Gastroesophageal sphincter (tissue), 3 donors: Measurements from ENCODE around the gene EPHX1.

ENCODE experiments used
- POLR2A ChIP-seq, 2 donors: fragments of 450-650 bp; IDR thresholded peaks; one replicate each; pipeline ENCODE4 v1.6.1; 2017; ENCODE audit warnings: antibody characterized with exemption in 2 of 2, mild to moderate bottlenecking in 2 of 2, moderate library complexity in 1 of 2
- TF ChIP-seq, protein P1 (sequence below), 4 experiments: fragments of 200-600 bp in 2 of 4; fragments of 450-650 bp in 2 of 4; sonication (generic) in 1 of 4; IDR thresholded peaks; one replicate each; pipeline ENCODE4 v1.5.1; 2017 to 2019; ENCODE audit warnings: antibody characterized with exemption in 4 of 4, mild to moderate bottlenecking in 2 of 4, moderate library complexity in 2 of 4

DNA sequence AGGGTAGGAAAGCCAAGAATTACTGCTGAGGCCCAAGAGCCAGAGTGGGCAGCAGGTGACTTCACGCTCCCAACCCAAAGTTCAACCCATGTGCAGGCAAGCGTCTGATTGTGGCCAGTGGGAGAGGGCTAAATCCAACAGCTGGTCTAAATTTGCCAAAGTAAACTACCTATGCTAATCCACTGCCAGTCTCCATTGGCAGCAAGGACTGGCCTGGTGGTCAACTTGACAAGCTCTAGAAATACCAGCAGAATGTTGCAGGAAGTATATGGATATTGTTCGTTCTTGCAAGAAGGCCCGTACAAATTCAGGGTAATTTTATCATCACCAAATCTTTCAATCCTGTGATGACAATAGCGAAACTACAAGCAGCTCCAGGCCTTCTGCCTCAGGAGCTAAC lies 70.7 kb downstream of the EPHX1 start:
- TF ChIP-seq, protein P1, sequence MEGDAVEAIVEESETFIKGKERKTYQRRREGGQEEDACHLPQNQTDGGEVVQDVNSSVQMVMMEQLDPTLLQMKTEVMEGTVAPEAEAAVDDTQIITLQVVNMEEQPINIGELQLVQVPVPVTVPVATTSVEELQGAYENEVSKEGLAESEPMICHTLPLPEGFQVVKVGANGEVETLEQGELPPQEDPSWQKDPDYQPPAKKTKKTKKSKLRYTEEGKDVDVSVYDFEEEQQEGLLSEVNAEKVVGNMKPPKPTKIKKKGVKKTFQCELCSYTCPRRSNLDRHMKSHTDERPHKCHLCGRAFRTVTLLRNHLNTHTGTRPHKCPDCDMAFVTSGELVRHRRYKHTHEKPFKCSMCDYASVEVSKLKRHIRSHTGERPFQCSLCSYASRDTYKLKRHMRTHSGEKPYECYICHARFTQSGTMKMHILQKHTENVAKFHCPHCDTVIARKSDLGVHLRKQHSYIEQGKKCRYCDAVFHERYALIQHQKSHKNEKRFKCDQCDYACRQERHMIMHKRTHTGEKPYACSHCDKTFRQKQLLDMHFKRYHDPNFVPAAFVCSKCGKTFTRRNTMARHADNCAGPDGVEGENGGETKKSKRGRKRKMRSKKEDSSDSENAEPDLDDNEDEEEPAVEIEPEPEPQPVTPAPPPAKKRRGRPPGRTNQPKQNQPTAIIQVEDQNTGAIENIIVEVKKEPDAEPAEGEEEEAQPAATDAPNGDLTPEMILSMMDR (IDR thresholded peaks at IDR 0.05), result no peak
- no peak for TF ChIP-seq POLR2A (IDR thresholded peaks at IDR 0.05)
